Lower leg skin (tissue), 3 donors: ENCODE results near the gene MCM5.

Source experiments
- CTCF ChIP-seq, 3 donors: fragments of 450-650 bp; IDR thresholded peaks; one replicate each; pipeline ENCODE4 v1.5.1; 2016; ENCODE audit warnings: antibody characterized with exemption in 3 of 3, mild to moderate bottlenecking in 3 of 3, moderate library complexity in 2 of 3
- POLR2A ChIP-seq, 2 donors: fragments of 450-650 bp; IDR thresholded peaks; one replicate each; pipeline ENCODE4 v1.6.1; 2016 to 2017; ENCODE audit warnings: antibody characterized with exemption in 2 of 2, mild to moderate bottlenecking in 1 of 2, moderate library complexity in 1 of 2

- TF ChIP-seq CTCF (IDR thresholded peaks at IDR 0.05) (no peak), POLR2A (IDR thresholded peaks at IDR 0.05) (no peak)
These were observed 21.3 kb upstream of the MCM5 start for GRCh38 chr22:35378621-35379020.
